ENCODE results near the gene SYTL4. TPM values are rescaled to one million over a fixed set of nuclear protein-coding genes. Genes with fewer than 3 reads are reported as not detected.

Gene SYTL4
- total RNA-seq, 4 donors from 2014 or later = 17.7 to 102 (median 31.3) TPM

DNA sequence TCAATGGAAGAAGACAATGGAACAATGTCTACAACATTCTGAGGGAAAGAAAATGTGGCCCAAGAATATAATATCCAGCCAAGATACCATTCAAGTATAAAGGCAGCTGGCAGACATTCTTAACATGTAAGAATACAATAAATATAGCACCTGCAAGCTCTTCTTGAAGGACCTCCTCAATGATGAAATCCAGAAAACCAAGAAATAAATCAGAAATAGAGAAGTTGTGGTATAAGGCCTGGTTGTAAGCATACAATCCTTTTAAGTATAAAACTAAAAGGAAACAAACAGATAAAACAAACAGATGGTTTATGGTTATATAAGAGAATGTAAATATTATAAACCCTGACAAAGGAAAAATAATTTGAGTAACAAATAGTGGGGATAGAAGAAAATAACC lies 33.4 kb downstream of the SYTL4 start:
- H3K4me1 ChIP-seq = no peaks in the 10 kb centered on the region
- no peak for TF ChIP-seq POLR2A (IDR thresholded peaks at IDR 0.05)
- TF ChIP-seq, protein P1, sequence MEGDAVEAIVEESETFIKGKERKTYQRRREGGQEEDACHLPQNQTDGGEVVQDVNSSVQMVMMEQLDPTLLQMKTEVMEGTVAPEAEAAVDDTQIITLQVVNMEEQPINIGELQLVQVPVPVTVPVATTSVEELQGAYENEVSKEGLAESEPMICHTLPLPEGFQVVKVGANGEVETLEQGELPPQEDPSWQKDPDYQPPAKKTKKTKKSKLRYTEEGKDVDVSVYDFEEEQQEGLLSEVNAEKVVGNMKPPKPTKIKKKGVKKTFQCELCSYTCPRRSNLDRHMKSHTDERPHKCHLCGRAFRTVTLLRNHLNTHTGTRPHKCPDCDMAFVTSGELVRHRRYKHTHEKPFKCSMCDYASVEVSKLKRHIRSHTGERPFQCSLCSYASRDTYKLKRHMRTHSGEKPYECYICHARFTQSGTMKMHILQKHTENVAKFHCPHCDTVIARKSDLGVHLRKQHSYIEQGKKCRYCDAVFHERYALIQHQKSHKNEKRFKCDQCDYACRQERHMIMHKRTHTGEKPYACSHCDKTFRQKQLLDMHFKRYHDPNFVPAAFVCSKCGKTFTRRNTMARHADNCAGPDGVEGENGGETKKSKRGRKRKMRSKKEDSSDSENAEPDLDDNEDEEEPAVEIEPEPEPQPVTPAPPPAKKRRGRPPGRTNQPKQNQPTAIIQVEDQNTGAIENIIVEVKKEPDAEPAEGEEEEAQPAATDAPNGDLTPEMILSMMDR (IDR thresholded peaks at IDR 0.05) = no peak
- H3K9me3 ChIP-seq = no peaks in the 10 kb centered on the region
- H3K27me3 ChIP-seq = no peaks in the 10 kb centered on the region
- H3K27ac ChIP-seq = no peak overlapping the region
- H3K36me3 ChIP-seq = no peaks in the 10 kb centered on the region
- DNase-seq = no peak
- no peak overlapping the region for H3K4me3 ChIP-seq

GRCh38 chrX:100696699-100697351 lies 35.1 kb downstream of the SYTL4 start:
- DNase-seq = no peak
- H3K4me1 ChIP-seq = no peaks in the 10 kb centered on the region
- H3K36me3 ChIP-seq = no peaks in the 10 kb centered on the region
- H3K27ac ChIP-seq = no peak overlapping the region
- H3K27me3 ChIP-seq = no peaks in the 10 kb centered on the region
- no peaks in the 10 kb centered on the region for H3K9me3 ChIP-seq
- TF ChIP-seq POLR2A (IDR thresholded peaks at IDR 0.05) = no peak
- TF ChIP-seq, protein P1 (IDR thresholded peaks at IDR 0.05) = no peak
- H3K4me3 ChIP-seq = no peak overlapping the region

GRCh38 chrX:100695991-100696390 lies 35.9 kb downstream of the SYTL4 start:
- H3K27ac ChIP-seq = no peak overlapping the region
- no peak overlapping the region for H3K4me3 ChIP-seq
- no peaks in the 10 kb centered on the region for H3K27me3 ChIP-seq
- TF ChIP-seq, protein P1 (IDR thresholded peaks at IDR 0.05) = no peak
- no peak for TF ChIP-seq POLR2A (IDR thresholded peaks at IDR 0.05)
- no peak for DNase-seq
- H3K4me1 ChIP-seq = no peaks in the 10 kb centered on the region
- no peaks in the 10 kb centered on the region for H3K9me3 ChIP-seq
- H3K36me3 ChIP-seq = no peaks in the 10 kb centered on the region

GRCh38 chrX:100695302-100695701 lies 36.6 kb downstream of the SYTL4 start:
- Histone ChIP-seq H3K9me3 (no peaks in the 10 kb centered on the region), H3K27ac (no peak overlapping the region), H3K36me3 (no peaks in the 10 kb centered on the region), H3K4me1 (no peaks in the 10 kb centered on the region), H3K27me3 (no peaks in the 10 kb centered on the region), H3K4me3 (no peak overlapping the region)
- TF ChIP-seq, protein P1 (IDR thresholded peaks at IDR 0.05) = no peak
- TF ChIP-seq POLR2A (IDR thresholded peaks at IDR 0.05) = no peak
- DNase-seq = no peak

- H3K4me1 ChIP-seq = no peaks in the 10 kb centered on the region
- H3K27ac ChIP-seq = no peak overlapping the region
- no peaks in the 10 kb centered on the region for H3K36me3 ChIP-seq
- no peak overlapping the region for H3K4me3 ChIP-seq
- H3K27me3 ChIP-seq = no peaks in the 10 kb centered on the region
- TF ChIP-seq POLR2A (IDR thresholded peaks at IDR 0.05) = no peak
- TF ChIP-seq, protein P1 (IDR thresholded peaks at IDR 0.05) = no peak
- no peaks in the 10 kb centered on the region for H3K9me3 ChIP-seq
- DNase-seq = no peak
These were observed 44.4 kb downstream of the SYTL4 start for GRCh38 chrX:100687546-100687945.

DNA sequence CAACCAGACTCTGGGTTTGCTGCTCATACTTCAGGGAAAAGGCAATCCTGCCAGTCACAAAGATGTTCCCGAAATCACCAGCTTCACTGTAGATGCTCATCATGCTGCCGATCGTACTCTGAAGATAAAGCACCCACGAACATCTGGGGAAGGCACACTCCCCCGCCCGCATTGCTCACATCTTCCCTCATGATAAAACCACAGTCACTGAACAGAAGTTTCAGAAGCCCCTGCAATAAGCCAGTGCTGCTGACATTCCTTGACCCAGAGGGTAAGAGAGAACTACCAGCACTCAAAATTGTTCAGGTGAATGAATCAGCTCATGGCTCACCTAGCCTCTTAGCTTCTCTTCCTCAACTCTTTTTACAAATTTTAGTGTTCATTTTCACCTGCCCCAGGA lies 44.8 kb downstream of the SYTL4 start:
- Histone ChIP-seq H3K4me3 (no peak overlapping the region), H3K27me3 (no peaks in the 10 kb centered on the region), H3K27ac (no peak overlapping the region), H3K4me1 (no peaks in the 10 kb centered on the region), H3K36me3 (no peaks in the 10 kb centered on the region), H3K9me3 (no peaks in the 10 kb centered on the region)
- peak in 1 of 3 donors; percentile 29 for DNase-seq
- TF ChIP-seq POLR2A (IDR thresholded peaks at IDR 0.05) = no peak
- TF ChIP-seq, protein P1 (IDR thresholded peaks at IDR 0.05) = no peak
